ENCODE data around the gene RAD51B. TPM values are rescaled to one million over a fixed set of nuclear protein-coding genes. Genes with fewer than 3 reads are reported as not detected.

RAD51B gene
- total RNA-seq, 4 donors from 2014 or later = 19.6 to 39.7 (median 25.4) TPM

- H3K4me3 ChIP-seq = no peak overlapping the region
- no peaks in the 10 kb centered on the region for H3K9me3 ChIP-seq
- no peak overlapping the region for H3K27ac ChIP-seq
- H3K27me3 ChIP-seq = no peaks in the 10 kb centered on the region
- TF ChIP-seq POLR2AphosphoS5 (IDR thresholded peaks at IDR 0.05) (no peak), CTCF (IDR thresholded peaks at IDR 0.05) (no peak), EP300 (IDR thresholded peaks at IDR 0.05) (no peak), POLR2A (IDR thresholded peaks at IDR 0.05) (no peak)
- WGBS = 96% methylated on average over 2 of the region's 2 CpGs
- DNase-seq (ENCODE audit: low spot score in 2 of 2) = no peak
- H3K36me3 ChIP-seq = no peaks in the 10 kb centered on the region
- no peaks in the 10 kb centered on the region for H3K4me1 ChIP-seq
Observed at GRCh38 chr14:68225321-68225720, 405.7 kb downstream of the RAD51B start.

- DNase-seq (ENCODE audit: low spot score in 2 of 2) = no peak
- peaks cover 5% of the 10 kb centered on the region for H3K4me1 ChIP-seq
- no peak overlapping the region for H3K4me3 ChIP-seq
- H3K36me3 ChIP-seq = no peaks in the 10 kb centered on the region
- TF ChIP-seq POLR2A (IDR thresholded peaks at IDR 0.05) (no peak), EP300 (IDR thresholded peaks at IDR 0.05) (no peak), CTCF (IDR thresholded peaks at IDR 0.05) (no peak), POLR2AphosphoS5 (IDR thresholded peaks at IDR 0.05) (no peak)
- H3K9me3 ChIP-seq = no peaks in the 10 kb centered on the region
- no peak overlapping the region for H3K27ac ChIP-seq
- H3K27me3 ChIP-seq = no peaks in the 10 kb centered on the region
- 94% methylated on average over 4 of the region's 4 CpGs for WGBS
Observed at GRCh38 chr14:68226523-68226922, 406.9 kb downstream of the RAD51B start.

GRCh38 chr14:68228656-68229055, 409.1 kb downstream of the RAD51B start:
- no peak for TF ChIP-seq POLR2AphosphoS5 (IDR thresholded peaks at IDR 0.05)
- H3K4me3 ChIP-seq = no peak overlapping the region
- 96% methylated on average over 3 of the region's 3 CpGs for WGBS
- no peaks in the 10 kb centered on the region for H3K27me3 ChIP-seq
- H3K9me3 ChIP-seq = no peaks in the 10 kb centered on the region
- DNase-seq (ENCODE audit: low spot score in 2 of 2) = no peak
- no peak overlapping the region for H3K27ac ChIP-seq
- H3K36me3 ChIP-seq = no peaks in the 10 kb centered on the region
- peaks cover 26% of the 10 kb centered on the region for H3K4me1 ChIP-seq

GRCh38 chr14:68229423-68230100, 410.0 kb downstream of the RAD51B start:
- no peaks in the 10 kb centered on the region for H3K9me3 ChIP-seq
- TF ChIP-seq CTCF (IDR thresholded peaks at IDR 0.05) (no peak), EP300 (IDR thresholded peaks at IDR 0.05) (no peak)
- H3K4me1 ChIP-seq = peaks cover 35% of the 10 kb centered on the region
- H3K36me3 ChIP-seq = no peaks in the 10 kb centered on the region
- H3K4me3 ChIP-seq = no peak overlapping the region
- WGBS = 92% methylated on average over 2 of the region's 3 CpGs
- H3K27me3 ChIP-seq = no peaks in the 10 kb centered on the region
- DNase-seq (ENCODE audit: low spot score in 2 of 2) = no peak
- no peak overlapping the region for H3K27ac ChIP-seq

- 87% methylated on average over 3 of the region's 3 CpGs for WGBS
Observed at GRCh38 chr14:68230202-68230949, 410.8 kb downstream of the RAD51B start.

More at GRCh38 chr14:68230202-68230949, 410.8 kb downstream of the RAD51B start:
- H3K36me3 ChIP-seq = no peaks in the 10 kb centered on the region
- no peak overlapping the region for H3K4me3 ChIP-seq
- H3K27ac ChIP-seq = no peak overlapping the region
- H3K4me1 ChIP-seq = peaks cover 40% of the 10 kb centered on the region
- no peak for DNase-seq (ENCODE audit: low spot score in 2 of 2)
- TF ChIP-seq POLR2A (IDR thresholded peaks at IDR 0.05) (no peak), CTCF (IDR thresholded peaks at IDR 0.05) (no peak), EP300 (IDR thresholded peaks at IDR 0.05) (no peak), POLR2AphosphoS5 (IDR thresholded peaks at IDR 0.05) (no peak)
- no peaks in the 10 kb centered on the region for H3K9me3 ChIP-seq
- H3K27me3 ChIP-seq = no peaks in the 10 kb centered on the region
